Effector memory CD8-positive, alpha-beta T cell (primary cell): ENCODE data around the gene HAPLN2.
"Not testable (repeated sequence)": the region's sequence is repeated elsewhere in the genome, so short reads cannot be mapped to it uniquely, and the experiment has no call there.

Source experiments
- ATAC-seq: fragments of 150-1000 bp; cut with Tn5 transposase; replicated peaks from 2 replicates; pipeline ENCODE4 v1.10.0; 2021; ENCODE audit warnings: mild to moderate bottlenecking, moderate library complexity
- DNase-seq, 3 experiments: peaks; one replicate each; pipeline ENCODE4 v3.0.0; 2021
- H3K27ac Mint-ChIP-seq, 2 donors: one replicate each; pipeline ENCODE4 v1.8.0; 2022; ENCODE audit warnings: mild to moderate bottlenecking in 2 of 2, mixed read lengths in 2 of 2, moderate library complexity in 2 of 2
- H3K27me3 Mint-ChIP-seq, 2 donors: one replicate each; pipeline ENCODE4 v1.8.0; 2022; ENCODE audit warnings: mixed read lengths in 2 of 2
- H3K36me3 Mint-ChIP-seq: one replicate; pipeline ENCODE4 v1.8.0; 2022; ENCODE audit warnings: mild to moderate bottlenecking, moderate library complexity, mixed read lengths; ENCODE audit not compliant: insufficient read depth
- H3K4me1 Mint-ChIP-seq, 2 donors: one replicate each; pipeline ENCODE4 v1.8.0; 2022; ENCODE audit warnings: low read depth in 2 of 2, mixed read lengths in 2 of 2
- H3K4me3 Mint-ChIP-seq, 2 donors: one replicate each; pipeline ENCODE4 v1.8.0; 2022; ENCODE audit warnings: mild to moderate bottlenecking in 2 of 2, mixed read lengths in 2 of 2, moderate library complexity in 2 of 2
- H3K9me3 Mint-ChIP-seq, 2 donors: one replicate each; pipeline ENCODE4 v1.8.0; 2022; ENCODE audit warnings: mixed read lengths in 2 of 2

Gene HAPLN2

DNA sequence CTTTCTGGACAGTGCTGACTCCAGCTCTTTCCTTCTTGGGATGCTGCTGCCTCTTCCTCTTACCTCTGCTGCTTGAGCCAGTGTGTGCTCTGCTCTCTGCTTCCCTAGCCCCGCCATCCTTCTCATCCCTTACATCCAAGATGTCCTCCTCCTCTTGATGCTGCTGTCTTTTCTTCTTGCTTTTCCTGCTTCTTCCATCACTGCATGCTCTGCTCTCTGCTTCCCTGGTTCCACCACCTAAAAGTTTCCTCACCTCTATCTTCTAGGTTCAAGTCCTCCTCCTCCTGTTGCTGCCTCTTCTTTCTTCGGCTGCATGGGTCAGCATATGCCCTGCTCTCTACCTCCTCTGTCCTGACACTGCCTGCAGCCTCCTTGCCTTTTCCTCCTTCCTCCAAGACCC lies 24.2 kb upstream of the HAPLN2 start:
- peaks cover 14% of the 10 kb centered on the region for H3K36me3 Mint-ChIP-seq
- H3K4me3 Mint-ChIP-seq = no peak overlapping the region
- H3K27me3 Mint-ChIP-seq = no peaks in the 10 kb centered on the region
- no peak for ATAC-seq
- peaks cover 3 to 16% of the 10 kb centered on the region in 2 donors for H3K4me1 Mint-ChIP-seq
- peak overlapping the region; percentile 1 to 32 for H3K27ac Mint-ChIP-seq
- DNase-seq = no peak
- H3K9me3 Mint-ChIP-seq = no peaks in the 10 kb centered on the region

DNA sequence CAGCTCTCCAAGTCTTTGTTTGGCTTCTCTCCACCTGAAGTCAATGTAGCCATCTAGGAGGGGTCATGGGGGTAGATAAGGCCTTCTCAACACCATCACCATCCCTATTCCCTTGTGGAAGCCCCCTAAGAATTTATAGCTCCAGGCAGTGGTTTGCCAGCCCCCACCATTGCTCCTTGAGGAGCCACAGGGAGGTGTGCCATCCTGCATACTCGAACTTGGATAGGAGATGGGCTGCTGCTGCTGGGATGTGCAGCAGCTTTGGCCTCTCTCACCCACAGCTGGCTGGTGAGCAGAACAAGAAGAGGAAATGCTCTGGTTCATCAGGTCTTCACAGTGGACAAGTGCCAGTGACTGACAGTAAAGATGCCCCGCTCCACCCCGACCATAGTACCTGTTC lies 22.8 kb upstream of the HAPLN2 start:
- Mint-ChIP-seq H3K4me1 (peaks cover 13 to 20% of the 10 kb centered on the region in 2 donors), H3K9me3 (no peaks in the 10 kb centered on the region), H3K4me3 (no peak overlapping the region), H3K27ac (peak overlapping the region in 1 of 2 donors; percentile 16), H3K27me3 (no peaks in the 10 kb centered on the region), H3K36me3 (peaks cover 17% of the 10 kb centered on the region)
- DNase-seq (no peak), ATAC-seq (no peak)

DNA sequence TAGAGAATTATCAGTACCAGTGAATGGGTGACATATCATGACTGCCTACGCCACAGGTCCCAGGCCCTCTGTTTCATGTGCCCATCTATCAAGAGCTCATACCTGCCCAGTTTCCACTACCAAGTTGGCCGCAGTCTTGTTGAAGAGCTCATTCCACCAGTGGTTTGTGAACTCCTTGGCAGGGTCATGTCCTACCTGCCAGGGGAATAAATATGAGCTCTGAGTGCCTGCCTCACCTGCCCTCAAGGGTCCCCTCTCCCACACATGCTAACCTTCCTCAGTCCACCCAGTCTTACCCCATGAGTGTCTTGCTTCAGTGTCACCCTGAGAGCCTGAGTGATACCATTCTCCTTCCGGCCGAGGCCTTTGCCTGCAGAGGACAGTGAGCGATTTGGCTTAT lies 21.1 kb upstream of the HAPLN2 start:
- H3K9me3 Mint-ChIP-seq = no peaks in the 10 kb centered on the region
- peak overlapping the region; percentile 32 to 72 for H3K27ac Mint-ChIP-seq
- DNase-seq (no peak), ATAC-seq (no peak)
- peaks cover 20 to 29% of the 10 kb centered on the region in 2 donors for H3K4me1 Mint-ChIP-seq
- peaks cover 17% of the 10 kb centered on the region for H3K36me3 Mint-ChIP-seq
- no peak overlapping the region for H3K4me3 Mint-ChIP-seq
- H3K27me3 Mint-ChIP-seq = no peaks in the 10 kb centered on the region

DNA sequence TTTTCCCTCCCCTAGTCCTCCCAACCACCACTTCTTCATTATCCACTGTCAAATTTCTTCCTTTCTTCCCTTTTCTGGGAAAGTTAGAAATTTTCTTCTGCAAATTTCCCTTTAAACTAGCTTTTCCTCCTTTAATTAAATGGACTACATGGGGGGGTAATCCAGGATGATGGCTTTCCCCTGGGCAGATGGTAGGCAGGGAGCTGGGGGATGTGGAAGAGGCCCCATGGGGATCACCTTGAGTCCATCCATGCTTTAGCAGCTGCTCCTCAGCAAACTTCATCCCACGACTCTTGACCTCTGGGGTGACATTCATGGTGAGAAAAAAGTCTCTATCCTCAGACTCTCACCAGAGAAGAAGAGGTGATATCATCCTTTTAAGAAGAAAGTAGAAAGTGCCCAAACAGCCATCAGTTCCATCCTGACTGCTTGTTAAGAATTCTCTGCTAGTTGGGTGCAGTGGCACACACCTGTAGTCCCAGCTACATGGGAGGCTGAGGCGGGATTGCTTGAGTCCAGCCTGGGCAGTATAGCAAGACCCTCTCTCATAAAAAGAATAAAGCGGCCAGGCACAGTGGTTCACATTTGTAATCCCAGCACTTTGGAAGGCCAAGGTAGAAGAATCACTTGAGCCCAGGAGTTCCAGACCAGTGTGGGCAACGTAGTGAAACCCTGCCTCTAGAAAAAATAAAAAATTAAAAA lies 20.3 kb upstream of the HAPLN2 start:
- Mint-ChIP-seq H3K27me3 (no peaks in the 10 kb centered on the region), H3K27ac (peak overlapping the region; percentile 32 to 72), H3K4me3 (no peak overlapping the region), H3K36me3 (peaks cover 17% of the 10 kb centered on the region), H3K9me3 (no peaks in the 10 kb centered on the region), H3K4me1 (peaks cover 20 to 29% of the 10 kb centered on the region in 2 donors)
- no peak for DNase-seq
- ATAC-seq = no peak

DNA sequence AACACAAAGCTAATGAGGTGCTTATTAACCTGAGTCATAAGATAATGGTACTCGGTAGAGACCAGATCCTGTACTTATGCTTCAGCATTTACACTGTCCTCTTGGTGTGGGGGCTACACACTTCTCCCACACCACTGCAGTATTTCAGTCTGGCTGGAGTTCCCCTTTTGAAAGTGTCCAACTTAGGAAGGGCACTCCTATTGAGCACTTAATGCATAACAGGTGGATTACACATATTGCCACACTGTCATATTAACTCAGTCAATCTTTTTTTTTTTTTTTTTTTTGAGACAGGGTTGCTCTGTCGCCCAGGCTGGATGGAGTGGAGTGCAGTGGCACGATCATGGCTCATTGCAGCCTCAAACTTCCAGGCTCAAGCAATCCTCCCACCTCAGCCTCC lies 19.4 kb upstream of the HAPLN2 start:
- ATAC-seq = peak; percentile 78
- no peak for DNase-seq
- Mint-ChIP-seq H3K4me3 (peak overlapping the region; percentile 89 to 92), H3K36me3 (peaks cover 17% of the 10 kb centered on the region), H3K27me3 (no peaks in the 10 kb centered on the region), H3K9me3 (no peaks in the 10 kb centered on the region), H3K4me1 (peaks cover 20 to 29% of the 10 kb centered on the region in 2 donors), H3K27ac (peak overlapping the region; percentile 72 to 93)

DNA sequence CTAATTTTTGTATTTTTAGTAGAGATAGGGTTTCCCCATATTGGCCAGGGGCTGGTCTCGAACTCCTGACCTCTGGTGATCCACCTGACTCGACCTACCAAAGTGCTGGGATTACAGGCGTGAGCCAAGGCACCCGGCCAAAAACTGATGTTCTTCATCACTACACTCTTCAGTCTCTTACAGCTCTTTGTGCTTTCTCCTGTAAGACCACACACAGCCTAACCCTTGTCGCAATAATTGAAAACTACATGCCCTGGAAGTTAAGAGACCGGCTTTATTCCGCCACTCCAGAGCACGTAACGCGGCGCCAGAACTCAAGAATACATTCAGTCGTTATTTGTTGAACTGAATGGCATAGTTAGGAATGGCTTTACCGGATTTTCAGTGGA lies 18.5 kb upstream of the HAPLN2 start:
- DNase-seq (no peak), ATAC-seq (peak; percentile 6)
- Mint-ChIP-seq H3K4me1 (peaks cover 20 to 25% of the 10 kb centered on the region in 2 donors), H3K9me3 (no peaks in the 10 kb centered on the region), H3K36me3 (peaks cover 14% of the 10 kb centered on the region), H3K4me3 (peak overlapping the region; percentile 89 to 92), H3K27ac (peak overlapping the region; percentile 93 to 95), H3K27me3 (no peaks in the 10 kb centered on the region)

DNA sequence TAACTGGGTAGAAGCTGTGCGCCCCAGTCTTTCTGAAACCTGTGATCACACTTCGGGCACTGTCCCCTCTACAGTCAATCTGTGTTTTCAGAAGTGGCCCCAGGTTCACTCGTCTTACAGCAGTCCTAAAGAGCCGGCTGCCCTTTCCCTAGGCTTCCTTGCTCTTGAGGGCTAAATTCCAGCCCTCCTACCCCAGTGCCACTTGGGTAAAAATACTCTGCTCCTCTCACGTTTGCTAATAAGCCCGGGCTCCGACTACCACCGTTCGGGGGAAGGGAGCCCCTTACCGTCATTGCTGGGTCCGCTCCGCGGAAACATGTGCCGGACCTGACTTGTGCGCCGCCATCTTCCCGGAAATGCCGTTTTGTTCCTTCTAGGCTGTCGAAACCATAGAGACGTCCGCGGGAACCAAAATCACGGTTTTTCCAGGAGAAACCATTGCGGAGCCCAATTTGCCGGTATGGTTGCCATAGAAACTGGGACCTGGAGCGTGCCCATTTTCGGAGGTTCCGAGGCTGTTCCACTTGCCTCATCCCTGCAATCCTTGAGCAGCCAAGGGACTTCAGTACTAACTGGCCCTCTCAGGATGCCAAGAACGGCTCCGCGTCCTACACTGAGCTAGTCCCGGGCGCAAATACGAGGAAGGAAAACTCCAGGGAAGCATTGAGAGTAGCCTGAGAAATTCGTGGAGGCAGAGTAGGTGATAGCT lies 17.9 kb upstream of the HAPLN2 start, which contains the start of gene GPATCH4:
Gene GPATCH4, minus strand, starts transcription at position 358 of the 709 bp plus-strand sequence.
- Mint-ChIP-seq H3K36me3 (peaks cover 11% of the 10 kb centered on the region), H3K27me3 (no peaks in the 10 kb centered on the region), H3K27ac (peak within 1 kb of the TSS; percentile 93 to 95), H3K4me1 (peaks cover 20 to 25% of the 10 kb centered on the region in 2 donors), H3K4me3 (peak within 1 kb of the TSS; percentile 89 to 92), H3K9me3 (no peaks in the 10 kb centered on the region)
- ATAC-seq (peak; percentile 80), DNase-seq (peak; percentile 50 to 61 (median 61))

DNA sequence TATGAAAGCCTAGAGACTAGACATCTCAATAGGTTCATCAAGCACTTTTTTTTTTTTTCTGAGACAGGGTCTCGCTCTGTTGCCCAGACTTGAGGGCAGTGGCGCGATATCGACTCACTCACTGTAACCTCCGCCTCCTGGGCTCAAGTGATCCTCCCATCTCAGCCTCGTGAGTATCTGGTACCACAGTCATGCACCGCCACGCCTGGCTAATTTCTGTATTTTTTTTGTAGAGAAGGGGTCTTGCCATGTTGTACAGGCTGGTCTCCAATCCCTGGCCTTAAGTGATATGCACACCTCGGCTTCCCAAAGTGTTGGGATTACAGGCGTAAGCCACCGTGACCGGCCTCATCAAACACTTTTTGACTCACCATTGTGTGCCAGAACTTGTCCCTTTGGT lies 17.3 kb upstream of the HAPLN2 start:
- Mint-ChIP-seq H3K9me3 (no peaks in the 10 kb centered on the region), H3K27me3 (no peaks in the 10 kb centered on the region), H3K4me3 (peak overlapping the region; percentile 89 to 92), H3K27ac (peak overlapping the region; percentile 93 to 95), H3K36me3 (peaks cover 10% of the 10 kb centered on the region), H3K4me1 (peaks cover 20 to 25% of the 10 kb centered on the region in 2 donors)
- no peak for ATAC-seq
- DNase-seq = no peak

DNA sequence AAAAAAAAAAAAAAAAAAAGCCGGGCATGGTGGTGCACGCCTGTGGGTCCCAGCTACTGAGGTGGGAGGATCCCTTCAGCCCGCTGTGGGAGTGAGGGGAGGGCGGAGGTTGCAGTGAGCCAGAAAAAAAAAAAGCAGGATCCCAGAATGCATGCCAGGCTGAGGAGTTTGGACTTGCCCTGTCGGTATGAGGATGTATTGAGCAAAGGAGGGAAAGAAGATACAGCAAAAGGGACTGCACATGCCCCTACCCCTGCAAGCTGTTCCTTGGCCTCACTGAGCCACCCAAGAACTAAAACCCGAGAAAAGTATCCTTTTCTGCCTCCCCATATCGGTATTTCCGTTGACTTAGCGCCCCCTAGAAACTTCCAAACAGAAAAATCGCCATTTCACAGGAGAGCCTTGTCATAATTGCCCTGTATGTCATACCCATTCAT lies 16.6 kb upstream of the HAPLN2 start:
- H3K9me3 Mint-ChIP-seq = no peaks in the 10 kb centered on the region
- no peaks in the 10 kb centered on the region for H3K27me3 Mint-ChIP-seq
- ATAC-seq = no peak
- DNase-seq = no peak
- peaks cover 10% of the 10 kb centered on the region for H3K36me3 Mint-ChIP-seq
- H3K4me3 Mint-ChIP-seq = peak overlapping the region; percentile 25 to 51
- H3K4me1 Mint-ChIP-seq = peaks cover 20 to 25% of the 10 kb centered on the region in 2 donors
- H3K27ac Mint-ChIP-seq = no peak overlapping the region

DNA sequence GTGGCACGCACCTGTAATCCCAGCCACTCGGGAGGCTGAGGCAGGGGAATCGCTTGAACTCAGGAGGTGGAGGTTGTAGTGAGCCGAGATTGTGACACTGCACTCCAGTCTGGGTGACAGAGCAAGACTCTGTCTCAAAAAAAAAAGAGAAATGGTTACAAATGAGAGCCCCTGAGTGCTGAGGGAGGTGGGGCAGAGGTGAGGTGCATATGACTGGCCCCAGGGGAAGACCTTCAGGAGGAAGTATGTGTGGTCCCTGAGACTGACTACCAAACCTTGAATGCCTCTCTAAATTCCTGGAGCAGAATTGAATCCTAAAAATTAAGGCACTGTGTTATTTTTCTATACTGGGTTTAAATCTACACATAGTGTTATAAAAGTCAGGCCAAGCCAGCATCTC lies 11.9 kb upstream of the HAPLN2 start:
- peaks cover 13 to 23% of the 10 kb centered on the region in 2 donors for H3K27me3 Mint-ChIP-seq
- DNase-seq, H3K36me3 Mint-ChIP-seq, H3K27ac Mint-ChIP-seq, ATAC-seq, H3K4me3 Mint-ChIP-seq, H3K9me3 Mint-ChIP-seq: not testable (repeated sequence)
- peaks cover 7 to 19% of the 10 kb centered on the region in 2 donors for H3K4me1 Mint-ChIP-seq

DNA sequence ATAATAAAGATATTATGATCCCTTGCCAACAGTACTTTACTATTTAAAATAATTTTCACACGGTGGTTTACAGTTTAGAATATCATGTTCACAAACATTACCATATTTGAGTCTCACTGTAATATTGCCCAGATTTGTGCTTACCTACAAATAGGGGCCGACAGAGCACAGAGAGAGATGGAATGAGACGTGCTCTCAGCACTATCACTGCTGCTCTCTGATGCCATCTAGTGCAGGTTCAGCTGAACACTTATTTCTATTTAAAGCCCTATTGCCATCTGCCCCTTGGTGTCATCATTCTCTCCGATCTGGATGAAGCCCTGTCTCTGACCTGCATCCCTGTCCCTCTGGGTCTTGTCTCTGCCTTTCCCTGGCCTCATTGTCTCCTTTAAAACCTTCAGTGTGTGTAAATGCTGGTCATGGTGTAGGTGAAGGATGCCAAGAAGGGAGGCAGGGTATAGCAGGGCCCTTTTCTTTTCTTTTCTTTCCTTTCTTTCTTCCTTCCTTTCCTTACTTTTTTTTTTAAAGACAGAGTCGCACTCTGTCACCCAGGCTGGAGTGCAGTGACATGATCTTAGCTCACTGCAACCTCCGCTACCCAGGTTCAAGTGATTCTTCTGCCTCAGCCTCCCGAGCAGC lies 11.1 kb upstream of the HAPLN2 start:
- Mint-ChIP-seq H3K27ac (no peak overlapping the region), H3K27me3 (peaks cover 13 to 31% of the 10 kb centered on the region in 2 donors), H3K4me3 (no peak overlapping the region), H3K4me1 (peaks cover 4 to 14% of the 10 kb centered on the region in 2 donors), H3K36me3 (peaks cover 5% of the 10 kb centered on the region), H3K9me3 (no peaks in the 10 kb centered on the region)
- peak; percentile 94 for ATAC-seq
- DNase-seq = peak; percentile 62 to 71 (median 63)

DNA sequence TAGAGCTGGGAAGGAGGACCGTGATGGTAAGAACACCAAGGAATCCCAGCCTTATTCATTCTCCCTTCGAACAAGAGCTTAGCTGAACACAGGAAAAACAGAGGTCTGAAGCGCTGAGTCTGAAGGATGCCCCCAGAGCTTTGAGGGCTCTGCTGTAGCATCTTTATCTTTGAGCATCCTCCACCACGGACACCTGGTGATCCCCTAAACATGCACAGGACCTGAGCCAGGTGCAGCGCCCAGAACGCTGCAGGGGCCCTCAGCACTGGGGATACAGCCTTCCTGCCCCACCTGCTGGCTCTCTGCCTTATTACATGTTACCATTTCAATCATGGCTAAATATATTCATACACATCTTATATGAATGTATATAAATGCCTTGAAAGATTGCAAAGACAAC lies 10.2 kb upstream of the HAPLN2 start:
- H3K36me3 Mint-ChIP-seq = peaks cover 5% of the 10 kb centered on the region
- ATAC-seq (peak; percentile 77), DNase-seq (peak; percentile 52 to 62 (median 58))
- H3K27me3 Mint-ChIP-seq = peaks cover 13 to 33% of the 10 kb centered on the region in 2 donors
- peaks cover 4 to 14% of the 10 kb centered on the region in 2 donors for H3K4me1 Mint-ChIP-seq
- no peak overlapping the region for H3K27ac Mint-ChIP-seq
- no peak overlapping the region for H3K4me3 Mint-ChIP-seq
- H3K9me3 Mint-ChIP-seq = no peaks in the 10 kb centered on the region

DNA sequence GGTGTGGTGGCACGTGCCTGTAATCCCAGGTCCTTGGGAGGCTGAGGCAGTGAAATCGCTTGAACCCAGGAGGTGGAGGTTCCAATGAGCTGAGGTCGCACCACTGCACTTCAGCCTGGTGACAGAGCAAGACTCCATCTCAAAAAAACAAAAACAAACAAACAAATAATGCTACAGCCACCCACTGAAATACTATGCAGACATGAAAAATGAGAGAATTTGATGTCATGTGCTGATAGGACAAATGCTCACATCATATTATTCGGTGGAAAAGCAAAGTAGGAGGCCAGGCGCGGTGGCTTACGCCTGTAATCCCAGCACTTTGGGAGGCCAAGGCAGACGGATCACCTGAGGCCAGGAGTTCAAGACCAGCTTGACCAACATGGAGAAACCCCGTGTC lies 9.1 kb upstream of the HAPLN2 start:
- H3K27me3 Mint-ChIP-seq = peaks cover 16 to 33% of the 10 kb centered on the region in 2 donors
- ATAC-seq = not testable (repeated sequence)

More for the DNA sequence above, 9.1 kb upstream of the HAPLN2 start:
- not testable (repeated sequence) for DNase-seq, H3K9me3 Mint-ChIP-seq, H3K4me3 Mint-ChIP-seq, H3K36me3 Mint-ChIP-seq, H3K27ac Mint-ChIP-seq
- H3K4me1 Mint-ChIP-seq = peaks cover 4 to 14% of the 10 kb centered on the region in 2 donors
